Measurements from ENCODE around the gene ATE1. TPM values are rescaled to one million over a fixed set of nuclear protein-coding genes. Genes with fewer than 3 reads are reported as not detected.

The ATE1 gene
- total and polyA plus RNA-seq, 10 of the 15 experiments (the other 5 are each of a cell fraction or from before 2014, with no cell fraction given), result 4.3 to 22.7 (median 15.9) TPM

DNA sequence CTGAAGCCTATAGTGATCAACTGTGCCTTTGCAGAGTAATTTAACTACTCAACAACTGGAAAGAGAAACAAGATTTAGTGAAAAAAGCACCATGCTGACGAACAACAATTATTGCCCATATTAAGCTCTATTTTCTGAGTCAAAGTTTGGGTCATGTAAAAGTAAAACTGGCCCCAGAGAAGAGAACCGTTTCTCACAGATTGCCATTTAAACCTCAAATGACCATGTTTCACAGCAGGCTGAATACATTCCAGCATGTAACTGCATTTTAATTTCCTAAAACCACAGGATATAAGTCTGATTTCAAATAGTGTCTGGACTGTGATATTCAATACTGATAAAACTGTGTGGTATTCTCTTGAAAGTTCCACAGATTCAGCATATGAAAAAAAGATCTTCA is 140.7 kb downstream of the ATE1 start:
- Histone ChIP-seq H3K9ac (ENCODE audit: control insufficient read depth, insufficient read depth, low read length) (no peak overlapping the region), H3K4me2 (ENCODE audit: control insufficient read depth, insufficient read depth) (no peak overlapping the region), H3K4me1 (ENCODE audit: control insufficient read depth, insufficient read depth, low read length) (no peaks in the 10 kb centered on the region), H3K79me2 (ENCODE audit: control insufficient read depth, insufficient read depth, low read length) (no peaks in the 10 kb centered on the region), H3K4me3 (no peak overlapping the region), H3K9me3 (replicated peaks; ENCODE audit: control insufficient read depth, insufficient read depth, low read length) (no peaks in the 10 kb centered on the region), H4K20me1 (ENCODE audit: control insufficient read depth, insufficient read depth) (no peaks in the 10 kb centered on the region), H3K27me3 (replicated peaks in 1 of 2; ENCODE audit: control insufficient read depth in 2 of 2, insufficient read depth in 2 of 2, low read length in 1 of 2) (no peaks in the 10 kb centered on the region), H3K36me3 (ENCODE audit: control insufficient read depth in 2 of 2, insufficient read depth in 2 of 2, low read length in 1 of 2) (no peaks in the 10 kb centered on the region), H2AFZ (ENCODE audit: control insufficient read depth, low read depth, low read length) (no peak overlapping the region), H3K27ac (ENCODE audit: control insufficient read depth, insufficient read depth) (no peak overlapping the region)
- no peak for FAIRE-seq
- BruUV-seq (replicated peaks), result no TSS peak
- WGBS (ENCODE audit: insufficient coverage, insufficient replicate concordance, low lambda C conversion rate, missing lambda C conversion rate), result 70% methylated on average over 2 of the region's 2 CpGs
- in situ Hi-C loops (cut with MboI) (no loop called here), intact Hi-C loops (cut with micrococcal nuclease; ENCODE audit: unreplicated experiment) (no loop called here)
- no peak for TF ChIP-seq MYC (IDR thresholded peaks at IDR 0.05; ENCODE audit: insufficient read depth, insufficient read length, insufficient replicate concordance, low read length, severe bottlenecking)
- no peak for TF ChIP-seq SIX5 (IDR thresholded peaks at IDR 0.05; ENCODE audit: low read depth, low read length, severe bottlenecking)
- no peak for TF ChIP-seq TCF7 (IDR thresholded peaks at IDR 0.05; ENCODE audit: borderline replicate concordance)
- no peak for TF ChIP-seq STAT3 (IDR thresholded peaks at IDR 0.05; ENCODE audit: low read depth, low read length)
- TF ChIP-seq PAX5 (IDR thresholded peaks at IDR 0.05; ENCODE audit: borderline replicate concordance, low read depth, low read length), result no peak
- no peak for TF ChIP-seq YY1 (IDR thresholded peaks at IDR 0.05; ENCODE audit: low read depth, low read length)
- no peak for TF ChIP-seq CREB1 (IDR thresholded peaks at IDR 0.05; ENCODE audit: low read depth)
- TF ChIP-seq, protein P1, sequence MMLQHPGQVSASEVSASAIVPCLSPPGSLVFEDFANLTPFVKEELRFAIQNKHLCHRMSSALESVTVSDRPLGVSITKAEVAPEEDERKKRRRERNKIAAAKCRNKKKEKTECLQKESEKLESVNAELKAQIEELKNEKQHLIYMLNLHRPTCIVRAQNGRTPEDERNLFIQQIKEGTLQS (IDR thresholded peaks at IDR 0.05; ENCODE audit: borderline replicate concordance, extremely low read depth, low read depth, low read length), result no peak
- TF ChIP-seq KDM1A (IDR thresholded peaks at IDR 0.05; ENCODE audit: borderline replicate concordance), result no peak
- no peak for TF ChIP-seq CBX5 (IDR thresholded peaks at IDR 0.05; ENCODE audit: low read depth)
- TF ChIP-seq ZNF622 (IDR thresholded peaks at IDR 0.05), result no peak
- no peak for TF ChIP-seq IRF4 (IDR thresholded peaks at IDR 0.05; ENCODE audit: low read depth, low read length)
- TF ChIP-seq POLR2AphosphoS5 (IDR thresholded peaks at IDR 0.05; ENCODE audit: low read length), result no peak
- no peak for TF ChIP-seq ZBED1 (IDR thresholded peaks at IDR 0.05; ENCODE audit: borderline replicate concordance)
- TF ChIP-seq HCFC1 (IDR thresholded peaks at IDR 0.05; ENCODE audit: low read length), result no peak
- TF ChIP-seq POLR2AphosphoS2 (IDR thresholded peaks at IDR 0.05; ENCODE audit: low read depth, low read length), result no peak
- no peak for TF ChIP-seq ZZZ3 (IDR thresholded peaks at IDR 0.05; ENCODE audit: control insufficient read depth, insufficient read length, low read depth)
- ChIA-PET SMC1A (ENCODE audit: uncharacterized antibody, unreplicated experiment) (no interaction called here), POLR2A (interaction anchor here (0.6 kb wide), 1 partner anchor 1684 kb away, joined by 4 read pairs; no protein-coding TSS in a partner anchor), RAD21 (ENCODE audit: unreplicated experiment) (no interaction called here), CTCF (no interaction called here)
- DNase-seq (ENCODE audit: low read depth, low spot score), result no peak
- no peak for ATAC-seq

All from GM12878 (cell line).